ENCODE measurements around the gene CYB5R4.
"Not testable (repeated sequence)": the region's sequence is repeated elsewhere in the genome, so short reads cannot be mapped to it uniquely, and the experiment has no call there.

- TF ChIP-seq EZH2phosphoT487 (IDR thresholded peaks at IDR 0.05; ENCODE audit: insufficient read depth, low read depth); EZH2 (IDR thresholded peaks at IDR 0.05; ENCODE audit: insufficient read depth, poor library complexity, severe bottlenecking): not testable (repeated sequence)
These were observed 88.5 kb downstream of the CYB5R4 start for GRCh38 chr6:83947983-83948382.
